Osteocyte (in vitro differentiated cells): ENCODE results near the gene SUN1. TPM values are rescaled to one million over a fixed set of nuclear protein-coding genes. Genes with fewer than 3 reads are reported as not detected.

Source experiments
- DNase-seq: peaks from one replicate; pipeline ENCODE4 v3.0.0; 2021; ENCODE audit warnings: mixed read lengths; ENCODE audit not compliant: unreplicated experiment; ENCODE audit errors: extremely low spot score
- H3K27ac Mint-ChIP-seq: one replicate; pipeline ENCODE4 v1.8.0; 2021; ENCODE audit warnings: mild to moderate bottlenecking, mixed read lengths; ENCODE audit not compliant: unreplicated experiment
- H3K27me3 Mint-ChIP-seq: one replicate; pipeline ENCODE4 v1.8.0; 2021; ENCODE audit warnings: mixed read lengths; ENCODE audit not compliant: unreplicated experiment
- H3K36me3 Mint-ChIP-seq: one replicate; pipeline ENCODE4 v1.8.0; 2021; ENCODE audit warnings: mixed read lengths; ENCODE audit not compliant: unreplicated experiment
- H3K4me1 Mint-ChIP-seq: one replicate; pipeline ENCODE4 v1.8.0; 2021; ENCODE audit warnings: mixed read lengths; ENCODE audit not compliant: unreplicated experiment
- H3K4me3 Mint-ChIP-seq: one replicate; pipeline ENCODE4 v1.8.0; 2021; ENCODE audit warnings: mild to moderate bottlenecking, moderate library complexity, mixed read lengths; ENCODE audit not compliant: unreplicated experiment
- H3K9me3 Mint-ChIP-seq: one replicate; pipeline ENCODE4 v1.8.0; 2021; ENCODE audit warnings: mixed read lengths; ENCODE audit not compliant: unreplicated experiment
- CTCF ChIP-seq: fragments of 200-600 bp; sonication (generic); IDR thresholded peaks from 2 replicates; pipeline ENCODE4 v1.5.0; 2021; ENCODE audit warnings: antibody characterized with exemption, mild to moderate bottlenecking, moderate library complexity
- total RNA-seq: library from RNA; stranded (reverse); gene quantifications from 2 replicates; pipeline ENCODE4 v1.2.1, GENCODE V29; 2021

The SUN1 gene
- total RNA-seq, 1 donor from 2014 or later, result 212 TPM

- peaks cover 5% of the 10 kb centered on the region for H3K27me3 Mint-ChIP-seq
- peaks cover 8% of the 10 kb centered on the region for H3K36me3 Mint-ChIP-seq
- no peak for TF ChIP-seq CTCF
- no peak overlapping the region for H3K4me3 Mint-ChIP-seq
- no peaks in the 10 kb centered on the region for H3K9me3 Mint-ChIP-seq
- no peak for DNase-seq
- H3K4me1 Mint-ChIP-seq, result peaks cover 9% of the 10 kb centered on the region
- H3K27ac Mint-ChIP-seq, result no peak overlapping the region
Observed at GRCh38 chr7:901041-901387, 68.7 kb downstream of the SUN1 start.

- DNase-seq, result no peak
- H3K27me3 Mint-ChIP-seq, result peaks cover 5% of the 10 kb centered on the region
- H3K4me3 Mint-ChIP-seq, result no peak overlapping the region
- no peaks in the 10 kb centered on the region for H3K9me3 Mint-ChIP-seq
- H3K36me3 Mint-ChIP-seq, result peaks cover 4% of the 10 kb centered on the region
- peaks cover 9% of the 10 kb centered on the region for H3K4me1 Mint-ChIP-seq
- no peak overlapping the region for H3K27ac Mint-ChIP-seq
- no peak for TF ChIP-seq CTCF
Observed at GRCh38 chr7:901388-902154, 69.3 kb downstream of the SUN1 start.

GRCh38 chr7:902996-903395 lies 70.7 kb downstream of the SUN1 start:
- Mint-ChIP-seq H3K27ac (no peak overlapping the region), H3K27me3 (peaks cover 5% of the 10 kb centered on the region), H3K36me3 (no peaks in the 10 kb centered on the region), H3K9me3 (no peaks in the 10 kb centered on the region), H3K4me3 (no peak overlapping the region), H3K4me1 (peaks cover 9% of the 10 kb centered on the region)
- no peak for DNase-seq
- TF ChIP-seq CTCF, result no peak

- Mint-ChIP-seq H3K9me3 (no peaks in the 10 kb centered on the region), H3K36me3 (no peaks in the 10 kb centered on the region), H3K27ac (no peak overlapping the region), H3K4me1 (peaks cover 9% of the 10 kb centered on the region), H3K27me3 (peaks cover 5% of the 10 kb centered on the region), H3K4me3 (no peak overlapping the region)
- TF ChIP-seq CTCF, result no peak
- DNase-seq, result no peak
Observed at GRCh38 chr7:903921-904755, 71.9 kb downstream of the SUN1 start.

- peaks cover 9% of the 10 kb centered on the region for H3K4me1 Mint-ChIP-seq
- H3K27me3 Mint-ChIP-seq, result peaks cover 5% of the 10 kb centered on the region
- no peak for DNase-seq
- H3K27ac Mint-ChIP-seq, result no peak overlapping the region
- H3K4me3 Mint-ChIP-seq, result no peak overlapping the region
- H3K9me3 Mint-ChIP-seq, result no peaks in the 10 kb centered on the region
- no peaks in the 10 kb centered on the region for H3K36me3 Mint-ChIP-seq
- no peak for TF ChIP-seq CTCF
Observed at GRCh38 chr7:904847-905246, 72.6 kb downstream of the SUN1 start.
